ENCODE results near the gene DCDC1.

GRCh38 chr11:30908857-30909256 lies 460.7 kb downstream of the DCDC1 start:
- TF ChIP-seq CTCF (IDR thresholded peaks at IDR 0.05) (no peak), POLR2A (IDR thresholded peaks at IDR 0.05) (no peak)
